Esophagus muscularis mucosa (tissue), 4 donors: ENCODE measurements around the gene PFKL.
"Not testable (repeated sequence)": the region's sequence is repeated elsewhere in the genome, so short reads cannot be mapped to it uniquely, and the experiment has no call there.

ENCODE experiments used
- CTCF ChIP-seq, 3 experiments: fragments of 200-600 bp in 2 of 3; fragments of 450-650 bp in 1 of 3; sonication (generic) in 2 of 3; IDR thresholded peaks; one replicate each; pipeline ENCODE4 v1.5.1; 2017 to 2019; ENCODE audit warnings: antibody characterized with exemption in 3 of 3, mild to moderate bottlenecking in 2 of 3, moderate library complexity in 1 of 3
- EP300 ChIP-seq: sonication (generic); formaldehyde crosslinking; IDR thresholded peaks from one replicate; pipeline ENCODE4 v1.6.1; 2017; ENCODE audit warnings: antibody characterized with exemption
- POLR2A ChIP-seq: fragments of 450-650 bp; IDR thresholded peaks from one replicate; pipeline ENCODE4 v1.6.1; 2017; ENCODE audit warnings: antibody characterized with exemption, moderate library complexity, mild to moderate bottlenecking, low read depth
- POLR2AphosphoS5 ChIP-seq, 2 donors: sonication (generic); formaldehyde crosslinking; IDR thresholded peaks; one replicate each; pipeline ENCODE4 v1.6.1; 2017; ENCODE audit warnings: antibody characterized with exemption in 2 of 2

DNA sequence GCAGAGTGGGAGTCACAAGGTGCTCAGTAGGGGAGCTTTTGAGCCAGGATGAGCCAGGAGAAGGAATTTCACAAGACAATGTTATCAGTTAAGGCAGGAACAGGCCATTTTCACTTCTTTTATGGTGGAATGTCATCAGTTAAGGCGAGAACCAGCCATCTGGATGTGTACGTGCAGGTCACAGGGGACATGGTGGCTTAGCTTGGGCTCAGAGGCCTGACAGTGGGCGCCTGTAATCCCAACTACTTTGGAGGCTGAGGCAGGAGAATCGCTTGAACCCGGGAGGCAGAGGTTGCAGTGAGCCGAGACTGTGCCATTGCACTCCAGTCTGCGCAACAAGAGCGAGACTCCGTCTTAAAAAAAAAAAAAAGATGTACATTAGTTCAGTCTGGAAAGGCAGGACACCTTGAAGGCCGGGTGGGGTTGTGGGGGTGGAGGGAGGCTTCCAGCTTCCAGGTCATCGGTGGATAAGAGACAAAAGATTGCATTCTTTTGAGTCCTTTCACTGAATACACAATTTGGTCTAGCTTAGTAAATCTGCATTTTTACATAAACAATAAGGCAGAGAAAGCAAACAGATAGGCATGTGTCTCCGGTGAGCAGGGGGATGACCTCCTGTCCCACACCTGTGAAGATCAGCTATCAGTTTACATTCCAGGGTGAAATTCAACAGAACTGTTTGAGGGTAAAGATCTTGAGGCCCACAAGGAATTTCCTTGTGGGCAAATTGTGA is 42.0 kb downstream of the PFKL start:
- TF ChIP-seq CTCF (IDR thresholded peaks at IDR 0.05); POLR2AphosphoS5 (IDR thresholded peaks at IDR 0.05); EP300; POLR2A: not testable (repeated sequence)
